GM18517 (cell line): ENCODE data around the gene ILF2.
"Not testable (repeated sequence)": the region's sequence is repeated elsewhere in the genome, so short reads cannot be mapped to it uniquely, and the experiment has no call there.

ENCODE experiments used
- ATAC-seq: cut with Tn5 transposase; IDR thresholded peaks from one replicate; pipeline ENCODE4 v1.9.1; 2021; ENCODE audit warnings: mild to moderate bottlenecking, moderate library complexity; ENCODE audit not compliant: unreplicated experiment

Gene ILF2

GRCh38 chr1:153670859-153671627 lies at the start of gene ILF2:
Gene ILF2, minus strand, starts transcription at chr1:153670993. Its CDS starts 71 bp downstream, at chr1:153670922.
- peak; percentile 96 for ATAC-seq

- ATAC-seq: no peak
Observed at GRCh38 chr1:153717330-153717729, 46.5 kb upstream of the ILF2 start.

- ATAC-seq: not testable (repeated sequence)
Observed at GRCh38 chr1:153716211-153716610, 45.4 kb upstream of the ILF2 start.

- no peak for ATAC-seq
Observed at GRCh38 chr1:153711026-153711425, 40.2 kb upstream of the ILF2 start.

- ATAC-seq: no peak
Observed at GRCh38 chr1:153705484-153705883, 34.7 kb upstream of the ILF2 start.

GRCh38 chr1:153699768-153700167 lies 29.0 kb upstream of the ILF2 start:
- ATAC-seq: no peak

- no peak for ATAC-seq
Observed at GRCh38 chr1:153698923-153699714, 28.3 kb upstream of the ILF2 start.

- no peak for ATAC-seq
Observed at GRCh38 chr1:153698020-153698922, 27.5 kb upstream of the ILF2 start.

- no peak for ATAC-seq
Observed at GRCh38 chr1:153697191-153698019, 26.6 kb upstream of the ILF2 start.

- no peak for ATAC-seq
Observed at GRCh38 chr1:153696741-153697140, 25.9 kb upstream of the ILF2 start.

- ATAC-seq: no peak
Observed at GRCh38 chr1:153693466-153693865, 22.7 kb upstream of the ILF2 start.

GRCh38 chr1:153688736-153689328 lies 18.0 kb upstream of the ILF2 start:
- no peak for ATAC-seq

GRCh38 chr1:153688276-153688675 lies 17.5 kb upstream of the ILF2 start:
- ATAC-seq: no peak

- ATAC-seq: no peak
Observed at GRCh38 chr1:153687346-153688125, 16.7 kb upstream of the ILF2 start.

GRCh38 chr1:153685544-153686340 lies 14.9 kb upstream of the ILF2 start:
- ATAC-seq: no peak

GRCh38 chr1:153684892-153685291 lies 14.1 kb upstream of the ILF2 start:
- no peak for ATAC-seq

GRCh38 chr1:153683854-153684253 lies 13.1 kb upstream of the ILF2 start:
- no peak for ATAC-seq

- ATAC-seq: no peak
Observed at GRCh38 chr1:153682730-153683129, 11.9 kb upstream of the ILF2 start.

- ATAC-seq: no peak
Observed at GRCh38 chr1:153680120-153680403, 9.3 kb upstream of the ILF2 start.
